ENCODE data around the gene TIMM17B.

Gene TIMM17B

GRCh38 chrX:48897625-48898306 lies at the start of gene TIMM17B, which contains the start of gene PQBP1:
TIMM17B (minus strand) TSS chrX:48897768; CDS start chrX:48897749, 19 bp downstream.
PQBP1 (plus strand) TSS chrX:48897930; CDS start chrX:48898510, 580 bp downstream.
- peak; percentile 97 for DNase-seq

- DNase-seq = peak; percentile 16
Observed at GRCh38 chrX:48945517-48946348, 48.2 kb upstream of the TIMM17B start.

GRCh38 chrX:48942895-48943294 lies 45.3 kb upstream of the TIMM17B start:
- no peak for DNase-seq

- DNase-seq = no peak
Observed at GRCh38 chrX:48940404-48940955, 42.9 kb upstream of the TIMM17B start.

GRCh38 chrX:48939524-48940228 lies 42.1 kb upstream of the TIMM17B start:
- DNase-seq = no peak

GRCh38 chrX:48938721-48939425 lies 41.3 kb upstream of the TIMM17B start:
- DNase-seq = no peak

GRCh38 chrX:48937054-48937907 lies 39.7 kb upstream of the TIMM17B start:
- DNase-seq = no peak

GRCh38 chrX:48936429-48937053 lies 39.0 kb upstream of the TIMM17B start:
- no peak for DNase-seq

- no peak for DNase-seq
Observed at GRCh38 chrX:48935301-48935670, 37.7 kb upstream of the TIMM17B start.

- DNase-seq = no peak
Observed at GRCh38 chrX:48934581-48935300, 37.2 kb upstream of the TIMM17B start.

- DNase-seq = no peak
Observed at GRCh38 chrX:48933757-48934156, 36.2 kb upstream of the TIMM17B start.

- no peak for DNase-seq
Observed at GRCh38 chrX:48927736-48928382, 30.3 kb upstream of the TIMM17B start.

- DNase-seq = no peak
Observed at GRCh38 chrX:48927123-48927522, 29.6 kb upstream of the TIMM17B start.

- DNase-seq = no peak
Observed at GRCh38 chrX:48924270-48924669, 26.7 kb upstream of the TIMM17B start.

GRCh38 chrX:48923771-48924170 lies 26.2 kb upstream of the TIMM17B start:
- no peak for DNase-seq

GRCh38 chrX:48920718-48921104 lies 23.1 kb upstream of the TIMM17B start:
- no peak for DNase-seq

GRCh38 chrX:48919947-48920717 lies 22.6 kb upstream of the TIMM17B start:
- no peak for DNase-seq

- DNase-seq = peak; percentile 47
Observed at GRCh38 chrX:48919360-48919841, 21.8 kb upstream of the TIMM17B start.

All from NCI-H345 (cell line).